HG03342 (cell line): ENCODE data around the gene BSND.

Experiments used
- ATAC-seq: cut with Tn5 transposase; IDR thresholded peaks from one replicate; pipeline ENCODE4 v1.9.1; 2021; ENCODE audit warnings: mild to moderate bottlenecking, moderate library complexity; ENCODE audit not compliant: unreplicated experiment

The BSND gene

GRCh38 chr1:54975356-54976108 lies 23.2 kb upstream of the BSND start:
- ATAC-seq, result no peak

GRCh38 chr1:54976747-54977146 lies 22.0 kb upstream of the BSND start:
- no peak for ATAC-seq

- no peak for ATAC-seq
These were observed 21.0 kb upstream of the BSND start for GRCh38 chr1:54977533-54978297.

- no peak for ATAC-seq
These were observed 20.0 kb upstream of the BSND start for GRCh38 chr1:54978528-54979326.

GRCh38 chr1:54979327-54979891 lies 19.3 kb upstream of the BSND start:
- no peak for ATAC-seq

GRCh38 chr1:54980046-54980527 lies 18.6 kb upstream of the BSND start:
- no peak for ATAC-seq

GRCh38 chr1:54980528-54981241 lies 18.0 kb upstream of the BSND start, which contains the start of gene TMEM61:
Gene TMEM61 (plus strand): TSS chr1:54980628. CDS start chr1:54981066, 438 bp downstream.
- ATAC-seq, result no peak

- no peak for ATAC-seq
These were observed 17.3 kb upstream of the BSND start for GRCh38 chr1:54981466-54981865.

GRCh38 chr1:54982739-54983138 lies 16.0 kb upstream of the BSND start:
- ATAC-seq, result no peak

- no peak for ATAC-seq
These were observed 14.4 kb upstream of the BSND start for GRCh38 chr1:54984131-54984842.

GRCh38 chr1:54985556-54985955 lies 13.2 kb upstream of the BSND start:
- ATAC-seq, result no peak

- ATAC-seq, result no peak
These were observed 12.7 kb upstream of the BSND start for GRCh38 chr1:54986025-54986424.

- ATAC-seq, result no peak
These were observed 12.2 kb upstream of the BSND start for GRCh38 chr1:54986533-54986932.

- ATAC-seq, result no peak
These were observed 11.3 kb upstream of the BSND start for GRCh38 chr1:54987427-54987826.

GRCh38 chr1:54987919-54988705 lies 10.6 kb upstream of the BSND start:
- no peak for ATAC-seq

- ATAC-seq, result no peak
These were observed 9.8 kb upstream of the BSND start for GRCh38 chr1:54988975-54989374.

GRCh38 chr1:54989473-54989872 lies 9.3 kb upstream of the BSND start:
- ATAC-seq, result no peak

GRCh38 chr1:54989968-54990810 lies 8.5 kb upstream of the BSND start:
- no peak for ATAC-seq
